HCT116 (cell line): Measurements from ENCODE around the gene SLIT1. TPM values are rescaled to one million over a fixed set of nuclear protein-coding genes. Genes with fewer than 3 reads are reported as not detected.

Experiments
- ATAC-seq: fragments of 200-7000 bp; cut with Tn5 transposase; 2 replicates; pipeline ENCODE4 v1.9.1; 2020; ENCODE audit warnings: mild to moderate bottlenecking, moderate library complexity
- BruUV-seq: library from RNA; stranded (reverse); fragments of 400-500 nt; replicated peaks from 2 replicates; lab custom pipeline; 2021; lab: Mats Ljungman, UMichigan
- CTCF ChIA-PET: fragments of 300-600 bp; sonication (Branson Sonifier 250); formaldehyde crosslinking; loops from one replicate; lab custom pipeline; 2021; ENCODE audit warnings: antibody characterized with exemption; lab: Charles Lee
- POLR2A ChIA-PET: fragments of 300-600, 350-600 bp; sonication (Branson Sonifier 250); formaldehyde crosslinking; loops from one replicate; lab custom pipeline; 2021; ENCODE audit warnings: antibody characterized with exemption; lab: Charles Lee
- RAD21 ChIA-PET, 2 experiments: fragments of 300-600 bp; sonication (Branson Sonifier 250); formaldehyde crosslinking; loops; one replicate each; lab custom pipeline; 2023; ENCODE audit warnings: low total read pairs in 2 of 2; ENCODE audit not compliant: uncharacterized antibody in 2 of 2, unreplicated experiment in 2 of 2, low non-redundant PET in 1 of 2; lab: Charles Lee
- DNase-seq: peaks from one replicate; pipeline ENCODE4 v3.0.0-alpha.2; 2010; ENCODE audit warnings: low read depth, low spot score
- H2AFZ ChIP-seq: fragments of 200-600 bp; shearing (Covaris generic), sonication (generic); 2 replicates; pipeline ENCODE4 v1.6.1; 2017; ENCODE audit warnings: low read depth, mixed run types, mixed read lengths, antibody characterized with exemption, low read length; ENCODE audit not compliant: poor library complexity, severe bottlenecking
- H3K27ac ChIP-seq: 2 replicates; pipeline ENCODE4 v1.5.1; 2012; ENCODE audit warnings: low read depth, low read length
- H3K27me3 ChIP-seq: fragments of 200-600 bp; sonication (generic); 2 replicates; pipeline ENCODE4 v1.6.1; 2016; ENCODE audit warnings: mixed run types, low read length, mixed read lengths; ENCODE audit not compliant: insufficient read depth
- H3K36me3 ChIP-seq, 2 experiments: fragments of 200-500 bp in 1 of 2; fragments of 200-600 bp in 1 of 2; sonication (Bioruptor generic) in 1 of 2; sonication (generic) in 1 of 2; 2 replicates each; pipeline versions ENCODE4 v1.5.1 to v1.6.1; 2014 to 2016; ENCODE audit warnings: low read length in 2 of 2, inconsistent platforms in 1 of 2, mixed read lengths in 1 of 2, mixed run types in 1 of 2; ENCODE audit not compliant: insufficient read depth in 2 of 2, control insufficient read depth in 1 of 2
- H3K4me1 ChIP-seq, 2 experiments: fragments of 200-600 bp in 1 of 2; sonication (generic) in 1 of 2; 2 replicates each; pipeline versions ENCODE4 v1.5.1 to v1.6.1; 2012 to 2017; ENCODE audit warnings: low read length in 2 of 2, inconsistent platforms in 1 of 2, mild to moderate bottlenecking in 1 of 2, mixed read lengths in 1 of 2, mixed run types in 1 of 2, moderate library complexity in 1 of 2; ENCODE audit not compliant: insufficient read depth in 2 of 2, control insufficient read depth in 1 of 2
- H3K4me2 ChIP-seq: fragments of 200-600 bp; sonication (generic); 2 replicates; pipeline ENCODE4 v1.6.1; 2017; ENCODE audit warnings: mixed run types, low read length, mixed read lengths
- H3K4me3 ChIP-seq, 2 experiments: fragments of 200-600 bp in 1 of 2; sonication (generic) in 1 of 2; replicated peaks in 1 of 2; 2 replicates each; pipeline ENCODE4 v1.5.1; 2011 to 2016; ENCODE audit warnings: low read length in 2 of 2, control low read depth in 1 of 2, low read depth in 1 of 2, mild to moderate bottlenecking in 1 of 2, mixed read lengths in 1 of 2, mixed run types in 1 of 2
- H3K79me2 ChIP-seq: fragments of 200-600 bp; sonication (generic); 2 replicates; pipeline ENCODE4 v1.6.1; 2017; ENCODE audit warnings: mild to moderate bottlenecking, mixed run types, low read length, moderate library complexity, mixed read lengths; ENCODE audit not compliant: insufficient read depth
- H3K9ac ChIP-seq: fragments of 200-600 bp; sonication (generic); 2 replicates; pipeline ENCODE4 v1.6.1; 2016; ENCODE audit warnings: low read length, mixed read lengths
- H3K9me2 ChIP-seq: fragments of 200-600 bp; sonication (generic), shearing (Covaris generic); 2 replicates; pipeline ENCODE4 v1.6.1; 2017; ENCODE audit warnings: mixed run types, mild to moderate bottlenecking, moderate library complexity; ENCODE audit not compliant: insufficient read depth
- H3K9me3 ChIP-seq, 2 experiments: fragments of 200-500 bp in 1 of 2; fragments of 200-600 bp in 1 of 2; sonication (Bioruptor generic) in 1 of 2; sonication (generic) in 1 of 2; 2 replicates each; pipeline ENCODE4 v1.6.1; 2014 to 2017; ENCODE audit warnings: low read length in 2 of 2, mixed read lengths in 2 of 2, inconsistent platforms in 1 of 2, low read depth in 1 of 2, mild to moderate bottlenecking in 1 of 2, mixed run types in 1 of 2, moderate library complexity in 1 of 2; ENCODE audit not compliant: control insufficient read depth in 1 of 2, insufficient read depth in 1 of 2
- H4K20me1 ChIP-seq: fragments of 200-600 bp; sonication (generic), shearing (Covaris generic); 2 replicates; pipeline ENCODE4 v1.6.1; 2017; ENCODE audit warnings: mixed run types, mild to moderate bottlenecking, moderate library complexity; ENCODE audit not compliant: insufficient read depth
- EZH2phosphoT487 ChIP-seq: fragments of 200-600 bp; IDR thresholded peaks from 2 replicates; pipeline ENCODE4 v1.6.1; 2018; ENCODE audit warnings: antibody characterized with exemption, borderline replicate concordance
- FOSL1 ChIP-seq: IDR thresholded peaks from 2 replicates; pipeline ENCODE4 v1.6.1; 2012; ENCODE audit warnings: low read depth
- POLR2A ChIP-seq: IDR thresholded peaks from 2 replicates; pipeline ENCODE4 v1.7.0; 2011; ENCODE audit warnings: borderline replicate concordance; ENCODE audit not compliant: insufficient read depth, insufficient read length; ENCODE audit errors: extremely low read depth
- RAD21 ChIP-seq: IDR thresholded peaks from 2 replicates; pipeline ENCODE4 v1.6.1; 2012; ENCODE audit warnings: low read depth, mild to moderate bottlenecking
- SIN3A ChIP-seq: IDR thresholded peaks from 2 replicates; pipeline ENCODE4 v1.6.1; 2012; ENCODE audit warnings: low read depth
- SRF ChIP-seq: IDR thresholded peaks from 2 replicates; pipeline ENCODE4 v1.6.1; 2012; ENCODE audit warnings: low read depth
- YY1 ChIP-seq: IDR thresholded peaks from 2 replicates; pipeline ENCODE4 v1.6.1; 2011; ENCODE audit warnings: low read length, low read depth, moderate library complexity, mild to moderate bottlenecking; ENCODE audit not compliant: insufficient replicate concordance; ENCODE audit errors: extremely low read depth
- ZNF274 ChIP-seq: fragments of 200-500 bp; sonication (Bioruptor generic); IDR thresholded peaks from 2 replicates; pipeline ENCODE4 v1.6.1; 2014; ENCODE audit warnings: mild to moderate bottlenecking, low read depth, low read length, inconsistent platforms
- intact Hi-C: fragments of 100-400 bp; cut with micrococcal nuclease; formaldehyde crosslinking; loops from 2 replicates; pipeline ENCODE4 v1.10.0; 2022
- total RNA-seq: library from RNA; stranded (reverse); gene quantifications from one replicate; pipeline ENCODE4 v1.2.1, GENCODE V29; 2021; ENCODE audit not compliant: unreplicated experiment
- TF ChIP-seq, protein P1 (sequence below): IDR thresholded peaks from 2 replicates; pipeline ENCODE4 v1.6.1; 2012
- TF ChIP-seq, protein P2 (sequence below): IDR thresholded peaks from 2 replicates; pipeline ENCODE4 v1.6.1; 2011; ENCODE audit warnings: mild to moderate bottlenecking, low read length, moderate library complexity; ENCODE audit not compliant: insufficient replicate concordance; ENCODE audit errors: extremely low read depth
- TF ChIP-seq, protein P3 (sequence below): IDR thresholded peaks from 2 replicates; pipeline ENCODE4 v1.6.1; 2012; ENCODE audit warnings: low read depth

Gene SLIT1
- total RNA-seq, 1 experiment from 2014 or later = 0.42 TPM

DNA sequence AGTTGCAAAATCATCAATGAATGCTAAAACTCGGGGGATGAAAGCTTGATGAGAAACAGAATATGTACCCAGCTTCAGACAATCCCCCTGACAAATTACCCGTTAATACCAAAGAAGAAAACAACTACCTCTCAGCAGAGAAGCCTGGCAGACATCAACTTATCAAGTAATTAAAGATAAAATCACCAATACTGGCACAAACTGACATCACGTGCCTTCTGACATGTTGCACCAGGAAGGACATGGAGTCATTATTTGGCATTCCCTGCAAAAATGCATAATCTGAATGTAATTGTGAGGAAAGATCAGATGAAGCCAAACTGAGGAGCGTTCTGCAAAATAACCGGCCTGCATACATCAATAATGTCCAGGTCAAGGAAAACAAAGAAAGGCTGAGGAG, 7.7 kb downstream of the SLIT1 start:
- ChIA-PET CTCF (interaction anchor here (1.4 kb wide), 1 partner anchor 96 kb away, joined by 4 read pairs; no protein-coding TSS in a partner anchor), RAD21 (no interaction called here), POLR2A (no interaction called here)
- no peak for TF ChIP-seq SRF
- no peak for TF ChIP-seq POLR2A
- no peak for TF ChIP-seq FOSL1
- no peak for TF ChIP-seq YY1
- Histone ChIP-seq H3K27me3 (peaks cover 17% of the 10 kb centered on the region; the same call in 1 of the 2 replicates), H3K4me1 (peaks cover 0 to 4% of the 10 kb centered on the region in 2 experiments; a peak in 2 of 4 replicates), H3K9ac (no peak overlapping the region), H3K36me3 (no peaks in the 10 kb centered on the region), H3K9me2 (no peaks in the 10 kb centered on the region), H3K4me3 (no peak overlapping the region), H4K20me1 (no peaks in the 10 kb centered on the region), H3K4me2 (no peak overlapping the region), H3K9me3 (no peaks in the 10 kb centered on the region), H3K79me2 (no peaks in the 10 kb centered on the region), H3K27ac (no peak overlapping the region), H2AFZ (no peak overlapping the region)
- no TSS peak for BruUV-seq
- intact Hi-C loops = no loop called here
- DNase-seq (no peak), ATAC-seq (no peak)

DNA sequence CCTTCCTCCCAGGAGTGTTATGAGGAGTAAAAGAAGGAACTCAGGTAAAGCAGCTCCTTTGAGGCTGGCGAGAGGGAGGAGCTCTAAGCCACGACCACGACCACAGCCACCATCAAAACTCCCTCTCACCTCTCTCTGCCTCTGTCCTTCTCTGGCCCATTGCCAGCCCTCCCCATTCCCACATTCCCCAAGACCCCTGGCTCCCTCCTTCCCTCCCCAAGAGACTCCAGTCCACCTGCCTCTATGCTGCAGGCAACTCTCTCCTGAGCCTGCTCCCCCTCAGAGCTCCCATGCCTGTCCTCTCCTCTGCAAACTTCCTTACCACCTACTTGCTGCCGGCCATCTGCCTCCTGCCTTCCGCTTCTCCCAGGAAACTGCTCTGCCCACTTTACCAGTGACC, 9.5 kb downstream of the SLIT1 start:
- Histone ChIP-seq H3K36me3 (no peaks in the 10 kb centered on the region), H3K79me2 (no peaks in the 10 kb centered on the region), H2AFZ (no peak overlapping the region), H3K9me2 (no peaks in the 10 kb centered on the region), H3K27me3 (peaks cover 17% of the 10 kb centered on the region; the same call in 1 of the 2 replicates), H3K4me1 (peaks cover 0 to 4% of the 10 kb centered on the region in 2 experiments; a peak in 2 of 4 replicates), H3K4me3 (no peak overlapping the region), H4K20me1 (no peaks in the 10 kb centered on the region), H3K9me3 (no peaks in the 10 kb centered on the region), H3K9ac (no peak overlapping the region), H3K4me2 (no peak overlapping the region), H3K27ac (no peak overlapping the region)
- DNase-seq = no peak
- no TSS peak for BruUV-seq
- ChIA-PET POLR2A (no interaction called here), RAD21 (no interaction called here), CTCF (no interaction called here)
- ATAC-seq = no peak
- intact Hi-C loops = no loop called here
- TF ChIP-seq, protein P1, sequence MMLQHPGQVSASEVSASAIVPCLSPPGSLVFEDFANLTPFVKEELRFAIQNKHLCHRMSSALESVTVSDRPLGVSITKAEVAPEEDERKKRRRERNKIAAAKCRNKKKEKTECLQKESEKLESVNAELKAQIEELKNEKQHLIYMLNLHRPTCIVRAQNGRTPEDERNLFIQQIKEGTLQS = no peak
- TF ChIP-seq, protein P2, sequence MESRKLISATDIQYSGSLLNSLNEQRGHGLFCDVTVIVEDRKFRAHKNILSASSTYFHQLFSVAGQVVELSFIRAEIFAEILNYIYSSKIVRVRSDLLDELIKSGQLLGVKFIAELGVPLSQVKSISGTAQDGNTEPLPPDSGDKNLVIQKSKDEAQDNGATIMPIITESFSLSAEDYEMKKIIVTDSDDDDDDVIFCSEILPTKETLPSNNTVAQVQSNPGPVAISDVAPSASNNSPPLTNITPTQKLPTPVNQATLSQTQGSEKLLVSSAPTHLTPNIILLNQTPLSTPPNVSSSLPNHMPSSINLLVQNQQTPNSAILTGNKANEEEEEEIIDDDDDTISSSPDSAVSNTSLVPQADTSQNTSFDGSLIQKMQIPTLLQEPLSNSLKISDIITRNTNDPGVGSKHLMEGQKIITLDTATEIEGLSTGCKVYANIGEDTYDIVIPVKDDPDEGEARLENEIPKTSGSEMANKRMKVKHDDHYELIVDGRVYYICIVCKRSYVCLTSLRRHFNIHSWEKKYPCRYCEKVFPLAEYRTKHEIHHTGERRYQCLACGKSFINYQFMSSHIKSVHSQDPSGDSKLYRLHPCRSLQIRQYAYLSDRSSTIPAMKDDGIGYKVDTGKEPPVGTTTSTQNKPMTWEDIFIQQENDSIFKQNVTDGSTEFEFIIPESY = no peak
- TF ChIP-seq POLR2A (no peak), SIN3A (no peak), RAD21 (no peak), ZNF274 (no peak), SRF (no peak), EZH2phosphoT487 (no peak), YY1 (no peak)
- TF ChIP-seq, protein P3, sequence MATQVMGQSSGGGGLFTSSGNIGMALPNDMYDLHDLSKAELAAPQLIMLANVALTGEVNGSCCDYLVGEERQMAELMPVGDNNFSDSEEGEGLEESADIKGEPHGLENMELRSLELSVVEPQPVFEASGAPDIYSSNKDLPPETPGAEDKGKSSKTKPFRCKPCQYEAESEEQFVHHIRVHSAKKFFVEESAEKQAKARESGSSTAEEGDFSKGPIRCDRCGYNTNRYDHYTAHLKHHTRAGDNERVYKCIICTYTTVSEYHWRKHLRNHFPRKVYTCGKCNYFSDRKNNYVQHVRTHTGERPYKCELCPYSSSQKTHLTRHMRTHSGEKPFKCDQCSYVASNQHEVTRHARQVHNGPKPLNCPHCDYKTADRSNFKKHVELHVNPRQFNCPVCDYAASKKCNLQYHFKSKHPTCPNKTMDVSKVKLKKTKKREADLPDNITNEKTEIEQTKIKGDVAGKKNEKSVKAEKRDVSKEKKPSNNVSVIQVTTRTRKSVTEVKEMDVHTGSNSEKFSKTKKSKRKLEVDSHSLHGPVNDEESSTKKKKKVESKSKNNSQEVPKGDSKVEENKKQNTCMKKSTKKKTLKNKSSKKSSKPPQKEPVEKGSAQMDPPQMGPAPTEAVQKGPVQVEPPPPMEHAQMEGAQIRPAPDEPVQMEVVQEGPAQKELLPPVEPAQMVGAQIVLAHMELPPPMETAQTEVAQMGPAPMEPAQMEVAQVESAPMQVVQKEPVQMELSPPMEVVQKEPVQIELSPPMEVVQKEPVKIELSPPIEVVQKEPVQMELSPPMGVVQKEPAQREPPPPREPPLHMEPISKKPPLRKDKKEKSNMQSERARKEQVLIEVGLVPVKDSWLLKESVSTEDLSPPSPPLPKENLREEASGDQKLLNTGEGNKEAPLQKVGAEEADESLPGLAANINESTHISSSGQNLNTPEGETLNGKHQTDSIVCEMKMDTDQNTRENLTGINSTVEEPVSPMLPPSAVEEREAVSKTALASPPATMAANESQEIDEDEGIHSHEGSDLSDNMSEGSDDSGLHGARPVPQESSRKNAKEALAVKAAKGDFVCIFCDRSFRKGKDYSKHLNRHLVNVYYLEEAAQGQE = no peak
